Right lobe of liver (tissue), 6 donors: Measurements from ENCODE around the gene DCTN1. TPM values are rescaled to one million over a fixed set of nuclear protein-coding genes. Genes with fewer than 3 reads are reported as not detected.
"Not testable (repeated sequence)": the region's sequence is repeated elsewhere in the genome, so short reads cannot be mapped to it uniquely, and the experiment has no call there.

Experiments used
- ATAC-seq, 4 donors: fragments of 200-7000 bp; cut with Tn5 transposase; one replicate each; pipeline ENCODE4 v1.9.1; 2020; ENCODE audit warnings: mild to moderate bottlenecking in 4 of 4, moderate library complexity in 4 of 4
- DNase-seq, 3 donors: peaks; one replicate each; pipeline ENCODE4 v3.0.0-alpha.2; 2020
- H3K27ac ChIP-seq, 3 donors: fragments of 200-600 bp; one replicate each; pipeline ENCODE4 v1.8.0; 2022
- H3K27me3 ChIP-seq, 2 donors: fragments of 200-600 bp; one replicate each; pipeline ENCODE4 v1.8.0; 2022
- H3K36me3 ChIP-seq, 4 donors: fragments of 200-600 bp; sonication (generic) in 1 of 4; one replicate each; pipeline versions ENCODE4 v1.5.1 to v1.8.0; 2017 to 2022; ENCODE audit warnings: control low read depth in 1 of 4
- H3K4me1 ChIP-seq, 4 donors: fragments of 200-600 bp; sonication (generic) in 1 of 4; one replicate each; pipeline versions ENCODE4 v1.5.1 to v1.8.0; 2017 to 2022; ENCODE audit warnings: control low read depth in 1 of 4
- H3K4me3 ChIP-seq, 3 donors: fragments of 200-600 bp; one replicate each; pipeline ENCODE4 v1.8.0; 2022
- H3K9me3 ChIP-seq, 4 donors: fragments of 200-600 bp; sonication (generic) in 1 of 4; one replicate each; pipeline versions ENCODE4 v1.5.1 to v1.8.0; 2017 to 2022; ENCODE audit warnings: control low read depth in 1 of 4
- POLR2A ChIP-seq: fragments of 450-650 bp; IDR thresholded peaks from one replicate; pipeline ENCODE4 v1.6.1; 2017; ENCODE audit warnings: antibody characterized with exemption, mild to moderate bottlenecking
- WGBS: methylation state at CpG from one replicate; pipeline ENCODE4 v1.1.6; 2018; ENCODE audit warnings: low coverage, low lambda C conversion rate; ENCODE audit not compliant: insufficient coverage; ENCODE audit errors: missing lambda C conversion rate; 5-methylcytosine and 5-hydroxymethylcytosine counted together
- intact Hi-C, 2 donors: fragments of 100-400 bp; cut with DNase I; formaldehyde crosslinking; loops; one replicate each; pipeline versions ENCODE4 v1.11.2 to v1.14.1; 2022
- total RNA-seq, 6 experiments: library from RNA; depleted of rRNA in 2 of 6; stranded (reverse); fragments of >200 nt in 2 of 6; fragmentation: NEBNext Ultra II Directional in 3 of 6; extraction: Animal tissue kit (Norgen Biotek cat#: 25700) in 3 of 6; gene quantifications; one replicate each; pipeline versions ENCODE4 v1.1.0 to v1.2.4, GENCODE V29; 2016 to 2023
- TF ChIP-seq, protein P1 (sequence below), 4 donors: fragments of 200-600 bp in 3 of 4; fragments of 450-650 bp in 1 of 4; IDR thresholded peaks; one replicate each; pipeline versions ENCODE4 v1.5.1 to v1.8.0; 2016 to 2022; ENCODE audit warnings: antibody characterized with exemption in 4 of 4, mild to moderate bottlenecking in 2 of 4
- donor health status: DM: no; HTN: yes; CAD: no.
- donor health status: DM: no; HTN: no; CAD: no.
- donor health status: DM: no; HTN: no; CAD: no.
- donor health status: DM: no; HTN: yes; CAD: no.
- donor health status: DM: no; HTN: yes; CAD: no.

DCTN1 gene
- total RNA-seq, 6 experiments from 2014 or later: 33.7 to 47.9 (median 37.3) TPM

DNA sequence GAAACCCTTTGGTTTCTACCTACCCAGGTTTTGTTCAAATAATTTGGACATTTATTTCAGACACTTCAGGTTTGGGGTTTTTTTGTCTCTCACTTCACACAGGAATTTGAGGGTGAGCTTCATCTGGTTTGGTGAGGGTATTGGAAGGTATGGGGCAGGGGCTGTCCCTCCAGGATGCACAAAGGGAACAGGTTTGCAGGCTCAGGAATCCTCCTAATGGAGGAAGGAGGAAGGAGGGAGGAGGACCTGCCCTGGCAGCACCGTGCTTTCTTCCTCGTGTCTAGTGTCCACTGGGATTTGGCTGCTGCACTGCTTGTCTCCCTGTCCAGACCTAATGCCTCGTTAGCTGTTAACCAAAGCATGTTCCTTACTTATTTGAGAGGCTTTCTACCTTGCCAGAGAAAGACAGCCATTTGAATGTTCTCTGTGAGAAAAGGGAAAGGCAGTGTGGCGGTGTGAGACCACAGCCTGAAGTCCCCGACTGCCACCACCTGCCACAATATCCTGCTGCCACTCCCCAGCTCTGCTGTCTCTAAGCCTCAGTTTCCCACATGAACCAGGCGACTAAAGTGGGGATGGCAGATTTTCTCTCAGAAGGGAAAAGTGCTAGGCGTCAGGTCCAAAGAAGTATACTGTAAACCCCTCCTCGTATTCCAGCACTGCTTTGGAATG lies 34.7 kb downstream of the DCTN1 start:
- intact Hi-C loops: loop anchor here in 1 of 2 donors (10.0 kb wide), 1 partner anchor 91 kb away; no protein-coding TSS in a partner anchor
- no peak overlapping the region for H3K4me3 ChIP-seq
- H3K27me3 ChIP-seq: no peaks in the 10 kb centered on the region
- no peaks in the 10 kb centered on the region for H3K9me3 ChIP-seq
- ATAC-seq: no peak
- WGBS: 66% methylated on average over 5 of the region's 8 CpGs
- H3K4me1 ChIP-seq: no peaks in the 10 kb centered on the region
- no peaks in the 10 kb centered on the region for H3K36me3 ChIP-seq
- no peak for TF ChIP-seq POLR2A
- TF ChIP-seq, protein P1, sequence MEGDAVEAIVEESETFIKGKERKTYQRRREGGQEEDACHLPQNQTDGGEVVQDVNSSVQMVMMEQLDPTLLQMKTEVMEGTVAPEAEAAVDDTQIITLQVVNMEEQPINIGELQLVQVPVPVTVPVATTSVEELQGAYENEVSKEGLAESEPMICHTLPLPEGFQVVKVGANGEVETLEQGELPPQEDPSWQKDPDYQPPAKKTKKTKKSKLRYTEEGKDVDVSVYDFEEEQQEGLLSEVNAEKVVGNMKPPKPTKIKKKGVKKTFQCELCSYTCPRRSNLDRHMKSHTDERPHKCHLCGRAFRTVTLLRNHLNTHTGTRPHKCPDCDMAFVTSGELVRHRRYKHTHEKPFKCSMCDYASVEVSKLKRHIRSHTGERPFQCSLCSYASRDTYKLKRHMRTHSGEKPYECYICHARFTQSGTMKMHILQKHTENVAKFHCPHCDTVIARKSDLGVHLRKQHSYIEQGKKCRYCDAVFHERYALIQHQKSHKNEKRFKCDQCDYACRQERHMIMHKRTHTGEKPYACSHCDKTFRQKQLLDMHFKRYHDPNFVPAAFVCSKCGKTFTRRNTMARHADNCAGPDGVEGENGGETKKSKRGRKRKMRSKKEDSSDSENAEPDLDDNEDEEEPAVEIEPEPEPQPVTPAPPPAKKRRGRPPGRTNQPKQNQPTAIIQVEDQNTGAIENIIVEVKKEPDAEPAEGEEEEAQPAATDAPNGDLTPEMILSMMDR (IDR thresholded peaks at IDR 0.05): no peak
- no peak for DNase-seq
- no peak overlapping the region for H3K27ac ChIP-seq

DNA sequence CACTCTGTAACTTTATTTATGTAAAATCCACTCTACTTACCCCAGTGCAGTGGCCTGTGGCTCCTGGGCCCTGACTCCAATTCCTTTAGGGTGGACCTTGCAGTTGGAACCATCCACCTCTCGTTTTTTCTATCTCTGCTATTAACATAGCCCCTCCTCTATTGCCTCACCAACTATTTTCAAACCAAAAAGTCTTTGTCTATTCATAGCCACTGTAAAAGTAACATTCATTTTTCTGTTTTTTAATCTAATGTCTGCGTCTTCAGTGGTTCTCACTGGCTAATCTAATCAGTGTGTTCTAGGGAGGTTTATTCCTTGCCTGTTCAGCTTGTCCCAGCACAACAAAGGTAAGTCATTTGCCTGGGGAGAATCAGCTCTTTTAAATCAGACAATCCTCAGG lies 36.8 kb downstream of the DCTN1 start, which contains the start of gene SLC4A5:
SLC4A5 (minus strand) TSS at position 101 of the 400 bp plus-strand sequence. CDS start 28,393 bp downstream, outside the sequence.
- 50% methylated on average over 2 of the region's 2 CpGs for WGBS
- H3K27ac ChIP-seq: no peak within 1 kb of the TSS
- intact Hi-C loops: loop anchor here in 1 of 2 donors (10.0 kb wide), 1 partner anchor 89 kb away; no protein-coding TSS in a partner anchor

DNA sequence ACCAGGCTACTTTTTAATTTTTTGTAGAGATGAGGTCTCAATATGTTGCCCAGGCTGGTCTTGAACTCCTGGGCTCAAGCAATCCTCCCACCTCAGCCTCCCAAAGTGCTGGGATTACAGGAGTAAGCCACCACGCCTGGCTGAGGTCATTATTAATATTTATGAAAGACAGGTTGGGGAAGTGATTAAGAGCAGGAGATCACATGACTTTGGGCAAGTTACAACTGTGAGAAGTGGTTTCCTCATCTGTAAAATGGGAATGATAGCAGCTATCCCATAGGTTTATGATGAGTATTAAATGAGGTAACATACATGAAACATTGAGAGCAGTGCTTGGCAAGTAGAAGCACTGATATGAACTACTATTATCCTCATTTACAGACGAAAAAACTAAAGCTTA lies 43.9 kb downstream of the DCTN1 start:
- DNase-seq, H3K27ac ChIP-seq, H3K36me3 ChIP-seq, H3K27me3 ChIP-seq, H3K9me3 ChIP-seq, H3K4me3 ChIP-seq, H3K4me1 ChIP-seq, ATAC-seq: not testable (repeated sequence)
- intact Hi-C loops: loop anchor here (10.0 kb wide), 2 partner anchors 49 to 511 kb away; partner anchors contain the start of genes DCTN1 (in 1 of the 2) and STAMBP (in 1 of the 2)
- 58% methylated on average over 2 of the region's 2 CpGs for WGBS

More for the DNA sequence above, 36.8 kb downstream of the DCTN1 start, which contains the start of gene SLC4A5:
- DNase-seq (no peak), ATAC-seq (no peak)
- Histone ChIP-seq H3K36me3 (no peaks in the 10 kb centered on the region), H3K4me1 (no peaks in the 10 kb centered on the region), H3K9me3 (no peaks in the 10 kb centered on the region), H3K4me3 (no peak within 1 kb of the TSS), H3K27me3 (no peaks in the 10 kb centered on the region)
- TF ChIP-seq POLR2A: no peak
- TF ChIP-seq, protein P1 (IDR thresholded peaks at IDR 0.05): no peak

DNA sequence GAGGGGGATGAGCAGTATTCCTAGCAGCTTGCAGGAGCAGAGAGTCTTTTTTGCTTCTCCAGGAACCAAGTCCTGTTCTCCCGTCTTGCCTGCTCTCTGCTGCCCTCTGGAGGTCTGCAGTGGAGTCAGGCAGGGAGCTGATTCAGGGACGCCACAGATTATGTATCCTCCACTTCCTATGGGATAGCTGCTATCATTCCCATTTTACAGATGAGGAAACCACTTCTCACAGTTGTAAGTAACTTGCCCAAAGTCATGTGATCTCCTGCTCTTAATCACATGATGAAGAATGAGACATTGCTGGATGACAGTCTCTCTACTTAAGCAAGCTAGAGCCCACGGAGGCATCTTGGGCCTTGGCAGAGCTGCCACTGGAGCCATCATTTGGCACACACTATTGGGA lies 45.2 kb downstream of the DCTN1 start:
- 42% methylated on average over 3 of the region's 3 CpGs for WGBS
- Histone ChIP-seq H3K27me3 (no peaks in the 10 kb centered on the region), H3K27ac (no peak overlapping the region), H3K4me3 (no peak overlapping the region), H3K36me3 (no peaks in the 10 kb centered on the region), H3K4me1 (no peaks in the 10 kb centered on the region), H3K9me3 (no peaks in the 10 kb centered on the region)
- peak; percentile 71 to 79 (median 76) for DNase-seq
- TF ChIP-seq, protein P1 (IDR thresholded peaks at IDR 0.05): peak; percentile 67 to 97 (median 96)
- TF ChIP-seq POLR2A: no peak
- peak; percentile 93 to 96 (median 94) for ATAC-seq
- intact Hi-C loops: loop anchor here (10.0 kb wide), 2 partner anchors 50 to 510 kb away; partner anchors contain the start of genes DCTN1 (in 1 of the 2) and STAMBP (in 1 of the 2)
